NT2/D1 (cell line): ENCODE results near the gene SOX5.

Experiments used
- DNase-seq: peaks from one replicate; pipeline ENCODE4 v3.0.0-alpha.2; 2011; ENCODE audit warnings: low read depth, low spot score
- H3K27me3 ChIP-seq: 2 replicates; pipeline ENCODE4 v1.6.0; 2011; ENCODE audit warnings: mild to moderate bottlenecking; ENCODE audit not compliant: insufficient read length, insufficient read depth
- H3K36me3 ChIP-seq: 2 replicates; pipeline ENCODE4 v1.6.1; 2011; ENCODE audit warnings: mild to moderate bottlenecking, low read length, mixed read lengths; ENCODE audit not compliant: insufficient read depth, insufficient read length
- H3K4me1 ChIP-seq: 2 replicates; pipeline ENCODE4 v1.5.1; 2011; ENCODE audit not compliant: insufficient read depth, insufficient read length
- H3K4me3 ChIP-seq: 2 replicates; pipeline ENCODE4 v1.5.1; 2011; ENCODE audit warnings: low read depth; ENCODE audit not compliant: insufficient read length
- H3K9ac ChIP-seq: 2 replicates; pipeline ENCODE4 v1.6.0; 2011; ENCODE audit warnings: low read depth; ENCODE audit not compliant: insufficient read length
- H3K9me3 ChIP-seq: 2 replicates; pipeline ENCODE4 v1.5.1; 2011; ENCODE audit warnings: mild to moderate bottlenecking, low read length; ENCODE audit not compliant: insufficient read depth
- SUZ12 ChIP-seq: IDR thresholded peaks from 2 replicates; pipeline ENCODE4 v1.6.1; 2011; ENCODE audit not compliant: insufficient read length, insufficient read depth; ENCODE audit errors: extremely low read depth
- YY1 ChIP-seq: IDR thresholded peaks from 2 replicates; pipeline ENCODE4 v1.6.1; 2011; ENCODE audit not compliant: insufficient read length, insufficient read depth
- ZNF274 ChIP-seq: IDR thresholded peaks from 2 replicates; pipeline ENCODE4 v1.6.1; 2011; ENCODE audit warnings: mild to moderate bottlenecking, low read depth, low read length

Gene SOX5

DNA sequence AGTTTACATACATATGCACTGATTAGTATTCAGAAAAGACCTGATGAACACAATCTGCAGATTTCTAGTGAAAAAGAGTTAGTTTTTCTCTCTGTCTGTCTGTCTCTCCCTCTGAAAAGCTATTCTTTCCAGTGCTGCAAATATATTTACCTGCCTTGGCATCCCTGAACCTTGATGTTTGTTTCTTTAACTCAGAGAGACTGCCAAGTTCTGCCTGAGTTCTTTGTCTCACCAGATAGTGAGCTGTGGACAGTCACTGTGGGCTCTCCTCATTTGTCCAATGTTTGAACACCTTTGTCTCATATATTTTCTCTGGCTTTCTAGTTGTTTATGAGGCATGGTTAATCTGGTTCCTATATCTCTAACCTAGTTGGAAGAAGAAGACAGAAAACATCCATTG is 250.4 kb downstream of the SOX5 start:
- Histone ChIP-seq H3K9ac (no peak overlapping the region), H3K27me3 (no peaks in the 10 kb centered on the region), H3K9me3 (no peaks in the 10 kb centered on the region), H3K36me3 (no peaks in the 10 kb centered on the region), H3K4me1 (no peaks in the 10 kb centered on the region), H3K4me3 (no peak overlapping the region)
- DNase-seq: no peak
- TF ChIP-seq SUZ12 (no peak), ZNF274 (no peak), YY1 (no peak)

- no peak for TF ChIP-seq SUZ12
- no peak for TF ChIP-seq YY1
- no peak for TF ChIP-seq ZNF274
- Histone ChIP-seq H3K27me3 (no peaks in the 10 kb centered on the region), H3K4me1 (no peaks in the 10 kb centered on the region), H3K36me3 (no peaks in the 10 kb centered on the region), H3K4me3 (no peak overlapping the region), H3K9me3 (no peaks in the 10 kb centered on the region), H3K9ac (no peak overlapping the region)
- no peak for DNase-seq
These were observed 254.6 kb downstream of the SOX5 start for GRCh38 chr12:23694920-23695319.

GRCh38 chr12:23694307-23694706 is 255.2 kb downstream of the SOX5 start:
- Histone ChIP-seq H3K9ac (no peak overlapping the region), H3K36me3 (no peaks in the 10 kb centered on the region), H3K27me3 (no peaks in the 10 kb centered on the region), H3K4me3 (no peak overlapping the region), H3K4me1 (no peaks in the 10 kb centered on the region), H3K9me3 (no peaks in the 10 kb centered on the region)
- DNase-seq: no peak
- TF ChIP-seq SUZ12 (no peak), ZNF274 (no peak), YY1 (no peak)

DNA sequence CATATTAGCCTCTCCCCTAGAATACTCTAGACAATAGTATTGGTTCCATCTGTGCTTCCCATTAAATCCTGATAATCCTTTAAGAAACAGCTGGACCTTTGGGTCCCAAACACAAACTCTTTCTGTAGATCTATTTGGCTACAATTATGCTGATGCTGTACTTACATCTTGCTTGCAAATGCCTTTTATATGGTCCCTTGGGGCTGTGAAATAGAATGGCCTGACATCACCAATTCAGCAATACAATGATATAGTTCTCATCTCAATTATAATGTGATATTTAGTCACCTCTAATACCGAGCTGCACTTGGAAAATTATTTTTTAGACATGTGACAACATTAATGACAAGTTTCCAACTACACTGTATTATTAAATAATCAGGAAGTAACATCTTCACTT is 261.5 kb downstream of the SOX5 start:
- no peak overlapping the region for H3K9ac ChIP-seq
- no peaks in the 10 kb centered on the region for H3K27me3 ChIP-seq
- H3K4me3 ChIP-seq: no peak overlapping the region
- H3K36me3 ChIP-seq: no peaks in the 10 kb centered on the region
- no peaks in the 10 kb centered on the region for H3K9me3 ChIP-seq
- no peaks in the 10 kb centered on the region for H3K4me1 ChIP-seq
- TF ChIP-seq SUZ12 (no peak), ZNF274 (no peak), YY1 (no peak)
- DNase-seq: no peak

DNA sequence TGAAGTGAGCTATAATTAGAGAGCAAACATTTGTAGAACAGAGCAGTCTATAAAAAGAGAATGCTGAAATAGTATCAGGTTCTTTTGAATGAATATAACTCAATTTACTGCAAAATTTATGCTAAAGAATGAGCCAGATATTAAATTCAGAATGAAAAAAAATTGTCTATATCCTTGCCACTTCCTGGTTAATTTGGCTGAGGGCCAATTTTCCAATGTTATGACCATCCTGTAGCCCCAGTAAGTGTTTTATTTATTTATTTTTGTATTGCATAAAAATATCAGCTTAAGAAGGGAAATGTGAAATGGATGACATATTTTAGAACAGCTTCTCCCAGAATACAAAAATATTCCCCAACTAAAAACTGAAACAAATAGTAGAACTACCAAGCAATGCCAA is 263.4 kb downstream of the SOX5 start:
- H3K4me3 ChIP-seq: no peak overlapping the region
- no peak for TF ChIP-seq SUZ12
- no peak for TF ChIP-seq YY1
- no peak for TF ChIP-seq ZNF274
- DNase-seq: no peak

DNA sequence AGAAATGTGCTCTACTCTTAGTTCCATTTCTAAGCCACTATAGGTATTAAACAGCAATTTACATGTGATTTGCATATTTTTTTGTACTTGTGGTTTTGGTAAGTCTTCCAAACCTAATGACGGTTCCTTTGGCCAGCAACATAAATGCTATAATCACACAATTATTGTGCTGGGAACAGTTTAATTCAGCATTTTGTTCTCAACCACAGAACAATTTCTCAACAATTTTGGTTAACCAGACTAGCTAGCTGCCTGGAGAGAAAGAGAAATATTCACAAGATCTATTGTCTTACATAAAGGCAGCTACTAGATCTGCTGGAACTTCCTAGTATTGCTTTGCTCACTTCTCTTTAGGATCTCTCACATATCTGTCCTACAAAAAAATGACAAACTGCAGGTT is 265.3 kb downstream of the SOX5 start:
- no peak for DNase-seq
- Histone ChIP-seq H3K9me3 (no peaks in the 10 kb centered on the region), H3K9ac (no peak overlapping the region), H3K4me3 (no peak overlapping the region), H3K36me3 (no peaks in the 10 kb centered on the region), H3K27me3 (no peaks in the 10 kb centered on the region), H3K4me1 (no peaks in the 10 kb centered on the region)
- no peak for TF ChIP-seq ZNF274

More for the DNA sequence above, 263.4 kb downstream of the SOX5 start:
- Histone ChIP-seq H3K9ac (no peak overlapping the region), H3K9me3 (no peaks in the 10 kb centered on the region), H3K36me3 (no peaks in the 10 kb centered on the region), H3K27me3 (no peaks in the 10 kb centered on the region), H3K4me1 (no peaks in the 10 kb centered on the region)

DNA sequence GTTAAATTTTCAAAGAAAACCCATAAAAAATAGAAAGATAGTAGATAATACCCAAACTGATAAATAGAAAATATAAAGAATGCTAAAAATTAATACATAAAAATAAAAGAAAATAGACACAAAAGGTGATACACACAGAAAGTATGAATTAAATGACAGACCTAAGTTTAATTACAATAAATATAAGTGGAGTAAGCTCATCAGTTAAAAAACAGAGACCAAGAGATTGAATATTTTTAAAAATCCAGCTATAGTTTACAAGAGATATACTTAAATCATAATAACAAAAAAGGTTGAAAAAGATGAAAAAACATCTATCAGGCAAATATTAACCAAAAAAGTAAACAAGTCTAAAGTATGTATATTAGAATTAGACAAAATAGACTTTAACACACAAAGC is 268.2 kb downstream of the SOX5 start:
- Histone ChIP-seq H3K4me1 (no peaks in the 10 kb centered on the region), H3K9me3 (no peaks in the 10 kb centered on the region), H3K4me3 (no peak overlapping the region), H3K9ac (no peak overlapping the region), H3K36me3 (no peaks in the 10 kb centered on the region), H3K27me3 (no peaks in the 10 kb centered on the region)
- no peak for DNase-seq
- no peak for TF ChIP-seq ZNF274
- TF ChIP-seq SUZ12: no peak
- TF ChIP-seq YY1: no peak

DNA sequence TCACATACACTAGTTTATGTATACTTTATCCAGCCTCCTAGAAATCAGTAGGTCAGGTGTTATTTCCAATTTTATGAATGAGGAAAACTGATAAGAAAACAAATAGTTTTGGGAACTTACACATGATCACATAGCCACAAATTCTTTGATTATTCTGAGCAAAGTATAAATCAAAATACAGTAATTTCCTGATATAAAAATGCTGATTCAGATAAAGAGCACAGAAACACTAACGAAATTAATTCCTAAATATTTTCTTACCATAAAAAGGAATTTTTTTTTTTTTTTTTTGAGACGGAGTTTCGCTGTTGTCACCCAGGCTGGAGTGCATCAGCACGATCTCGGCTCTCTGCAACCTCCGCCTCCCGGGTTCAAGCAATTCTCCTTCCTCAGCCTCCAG is 275.4 kb downstream of the SOX5 start:
- TF ChIP-seq ZNF274: no peak
- no peak for TF ChIP-seq YY1
- no peak for TF ChIP-seq SUZ12
- no peak overlapping the region for H3K4me3 ChIP-seq
- no peaks in the 10 kb centered on the region for H3K36me3 ChIP-seq
- no peaks in the 10 kb centered on the region for H3K27me3 ChIP-seq
- no peaks in the 10 kb centered on the region for H3K9me3 ChIP-seq
- DNase-seq: no peak
- H3K9ac ChIP-seq: no peak overlapping the region
- H3K4me1 ChIP-seq: no peaks in the 10 kb centered on the region
